Measurements from ENCODE around the gene RUNX1. TPM values are rescaled to one million over a fixed set of nuclear protein-coding genes. Genes with fewer than 3 reads are reported as not detected.

RUNX1 gene
- total and polyA plus RNA-seq, 2 of the 13 experiments (the other 11 are each of a cell fraction or from before 2014, with no cell fraction given), result 5.4 to 6.4 TPM

DNA sequence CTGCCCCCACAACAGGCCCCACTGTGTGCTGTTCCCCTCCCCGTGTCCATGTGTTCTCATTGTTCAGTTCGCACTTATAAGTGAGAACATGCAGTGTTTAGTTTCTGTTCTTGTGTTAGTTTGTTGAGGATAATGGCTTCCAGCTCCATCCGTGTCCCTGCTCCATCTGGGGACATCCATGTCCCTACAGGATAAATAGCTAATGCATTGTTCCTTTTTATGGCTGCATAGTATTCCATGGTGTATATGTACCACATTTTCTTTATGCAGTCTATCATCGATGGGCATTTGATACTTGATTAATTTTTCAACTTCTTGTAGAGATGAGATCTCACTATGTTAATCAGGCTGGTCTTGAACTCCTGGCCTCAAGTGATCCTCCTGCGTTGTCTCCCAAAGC lies 44.4 kb upstream of the RUNX1 start:
- ChIA-PET POLR2A (no interaction called here), CTCF (ENCODE audit: low intra/inter-chr PET ratio, low total read pairs) (no interaction called here)
- in situ Hi-C loops (cut with HindIII; ENCODE audit: extremely low pct_ligation_motif_present, low pct_unique_long_range_greater_than_20kb), result no loop called here

More for the DNA sequence above, 44.4 kb upstream of the RUNX1 start:
- DNase-seq (ENCODE audit: low spot score), result no peak
- no peak overlapping the region for H2AFZ ChIP-seq (ENCODE audit: low read length)
- ATAC-seq, result no peak
- no peak overlapping the region for H3K9ac ChIP-seq (ENCODE audit: insufficient read depth, low read depth, low read length)
- H3K4me1 ChIP-seq (ENCODE audit: insufficient read depth, low read length), result no peaks in the 10 kb centered on the region
- WGBS (ENCODE audit: low lambda C conversion rate), result 44% methylated on average over 5 of the region's 5 CpGs
- no peaks in the 10 kb centered on the region for H3K36me3 ChIP-seq (replicated peaks in 1 of 2; ENCODE audit: control insufficient read depth in 1 of 2, insufficient read depth in 2 of 2, low read length in 2 of 2)
- H3K9me3 ChIP-seq (ENCODE audit: low read length), result no peaks in the 10 kb centered on the region
- no peak for TF ChIP-seq ZNF556 (CRISPR knock-in tag; IDR thresholded peaks at IDR 0.05; ENCODE audit: borderline replicate concordance)
- TF ChIP-seq IKZF1 (IDR thresholded peaks at IDR 0.05), result no peak
- no peak for TF ChIP-seq ZBTB7A (CRISPR knock-in tag; IDR thresholded peaks at IDR 0.05)
- no peak for TF ChIP-seq NKX3-1 (CRISPR knock-in tag; IDR thresholded peaks at IDR 0.05)
- no peak for TF ChIP-seq HNRNPH1 (optimal IDR thresholded peaks at IDR 0.05; ENCODE audit: low read depth, low read length)
- TF ChIP-seq CEBPG (CRISPR knock-in tag; IDR thresholded peaks at IDR 0.05), result no peak
- TF ChIP-seq ZNF253 (CRISPR knock-in tag; IDR thresholded peaks at IDR 0.05; ENCODE audit: borderline replicate concordance), result no peak
- no peak for TF ChIP-seq NFYC (CRISPR knock-in tag; IDR thresholded peaks at IDR 0.05)
- TF ChIP-seq, protein P1, sequence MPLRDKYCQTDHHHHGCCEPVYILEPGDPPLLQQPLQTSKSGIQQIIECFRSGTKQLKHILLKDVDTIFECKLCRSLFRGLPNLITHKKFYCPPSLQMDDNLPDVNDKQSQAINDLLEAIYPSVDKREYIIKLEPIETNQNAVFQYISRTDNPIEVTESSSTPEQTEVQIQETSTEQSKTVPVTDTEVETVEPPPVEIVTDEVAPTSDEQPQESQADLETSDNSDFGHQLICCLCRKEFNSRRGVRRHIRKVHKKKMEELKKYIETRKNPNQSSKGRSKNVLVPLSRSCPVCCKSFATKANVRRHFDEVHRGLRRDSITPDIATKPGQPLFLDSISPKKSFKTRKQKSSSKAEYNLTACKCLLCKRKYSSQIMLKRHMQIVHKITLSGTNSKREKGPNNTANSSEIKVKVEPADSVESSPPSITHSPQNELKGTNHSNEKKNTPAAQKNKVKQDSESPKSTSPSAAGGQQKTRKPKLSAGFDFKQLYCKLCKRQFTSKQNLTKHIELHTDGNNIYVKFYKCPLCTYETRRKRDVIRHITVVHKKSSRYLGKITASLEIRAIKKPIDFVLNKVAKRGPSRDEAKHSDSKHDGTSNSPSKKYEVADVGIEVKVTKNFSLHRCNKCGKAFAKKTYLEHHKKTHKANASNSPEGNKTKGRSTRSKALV (CRISPR knock-in tag; IDR thresholded peaks at IDR 0.05), result no peak
- TF ChIP-seq, protein P2, sequence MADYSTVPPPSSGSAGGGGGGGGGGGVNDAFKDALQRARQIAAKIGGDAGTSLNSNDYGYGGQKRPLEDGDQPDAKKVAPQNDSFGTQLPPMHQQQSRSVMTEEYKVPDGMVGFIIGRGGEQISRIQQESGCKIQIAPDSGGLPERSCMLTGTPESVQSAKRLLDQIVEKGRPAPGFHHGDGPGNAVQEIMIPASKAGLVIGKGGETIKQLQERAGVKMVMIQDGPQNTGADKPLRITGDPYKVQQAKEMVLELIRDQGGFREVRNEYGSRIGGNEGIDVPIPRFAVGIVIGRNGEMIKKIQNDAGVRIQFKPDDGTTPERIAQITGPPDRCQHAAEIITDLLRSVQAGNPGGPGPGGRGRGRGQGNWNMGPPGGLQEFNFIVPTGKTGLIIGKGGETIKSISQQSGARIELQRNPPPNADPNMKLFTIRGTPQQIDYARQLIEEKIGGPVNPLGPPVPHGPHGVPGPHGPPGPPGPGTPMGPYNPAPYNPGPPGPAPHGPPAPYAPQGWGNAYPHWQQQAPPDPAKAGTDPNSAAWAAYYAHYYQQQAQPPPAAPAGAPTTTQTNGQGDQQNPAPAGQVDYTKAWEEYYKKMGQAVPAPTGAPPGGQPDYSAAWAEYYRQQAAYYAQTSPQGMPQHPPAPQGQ (CRISPR knock-in tag; IDR thresholded peaks at IDR 0.05; ENCODE audit: borderline replicate concordance), result no peak
- TF ChIP-seq, protein P3, sequence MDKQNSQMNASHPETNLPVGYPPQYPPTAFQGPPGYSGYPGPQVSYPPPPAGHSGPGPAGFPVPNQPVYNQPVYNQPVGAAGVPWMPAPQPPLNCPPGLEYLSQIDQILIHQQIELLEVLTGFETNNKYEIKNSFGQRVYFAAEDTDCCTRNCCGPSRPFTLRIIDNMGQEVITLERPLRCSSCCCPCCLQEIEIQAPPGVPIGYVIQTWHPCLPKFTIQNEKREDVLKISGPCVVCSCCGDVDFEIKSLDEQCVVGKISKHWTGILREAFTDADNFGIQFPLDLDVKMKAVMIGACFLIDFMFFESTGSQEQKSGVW (CRISPR knock-in tag; IDR thresholded peaks at IDR 0.05; ENCODE audit: borderline replicate concordance), result no peak
- no peak for TF ChIP-seq POLR2A (IDR thresholded peaks at IDR 0.05; ENCODE audit: insufficient read depth in 1 of 2, low read depth in 2 of 2, low read length in 2 of 2)
- no peak for TF ChIP-seq FOXC1 (CRISPR knock-in tag; IDR thresholded peaks at IDR 0.05; ENCODE audit: borderline replicate concordance)
- no peak for TF ChIP-seq PHF8 (CRISPR knock-in tag; IDR thresholded peaks at IDR 0.05)
- TF ChIP-seq SIX4 (CRISPR knock-in tag; IDR thresholded peaks at IDR 0.05), result no peak
- no peak for TF ChIP-seq SALL2 (CRISPR knock-in tag; IDR thresholded peaks at IDR 0.05)
- H4K20me1 ChIP-seq (ENCODE audit: insufficient read depth, low read length), result no peaks in the 10 kb centered on the region
- no peak overlapping the region for H3K4me3 ChIP-seq (replicated peaks in 1 of 3; ENCODE audit: insufficient read depth in 1 of 3, low read depth in 2 of 3, low read length in 3 of 3)
- intact Hi-C loops (cut with micrococcal nuclease; ENCODE audit: unreplicated experiment), result no loop called here
- BruUV-seq (replicated peaks), result no TSS peak
- H3K4me2 ChIP-seq (ENCODE audit: low read depth, low read length), result no peak overlapping the region
- H3K79me2 ChIP-seq (ENCODE audit: insufficient read depth, low read length), result no peaks in the 10 kb centered on the region
- no peak for FAIRE-seq
- H3K27me3 ChIP-seq (ENCODE audit: control insufficient read depth in 1 of 2, insufficient read depth in 2 of 2, low read length in 2 of 2), result no peaks in the 10 kb centered on the region
- H3K27ac ChIP-seq (ENCODE audit: extremely low read length, insufficient read depth, low read length), result no peak overlapping the region

Data from HepG2 (cell line).